B cell (primary cell): ENCODE results near the gene SLC13A2.
"Not testable (repeated sequence)": the region's sequence is repeated elsewhere in the genome, so short reads cannot be mapped to it uniquely, and the experiment has no call there.

Source experiments
- CTCF ChIP-seq: fragments of 200-600 bp; IDR thresholded peaks from one replicate; pipeline ENCODE4 v1.8.0; 2022; ENCODE audit warnings: antibody characterized with exemption, mild to moderate bottlenecking
- EZH2 ChIP-seq: IDR thresholded peaks from 2 replicates; pipeline ENCODE4 v1.6.1; 2012; ENCODE audit warnings: borderline replicate concordance, low read depth, mild to moderate bottlenecking, moderate library complexity, low read length; ENCODE audit not compliant: insufficient read depth, poor library complexity, severe bottlenecking

DNA sequence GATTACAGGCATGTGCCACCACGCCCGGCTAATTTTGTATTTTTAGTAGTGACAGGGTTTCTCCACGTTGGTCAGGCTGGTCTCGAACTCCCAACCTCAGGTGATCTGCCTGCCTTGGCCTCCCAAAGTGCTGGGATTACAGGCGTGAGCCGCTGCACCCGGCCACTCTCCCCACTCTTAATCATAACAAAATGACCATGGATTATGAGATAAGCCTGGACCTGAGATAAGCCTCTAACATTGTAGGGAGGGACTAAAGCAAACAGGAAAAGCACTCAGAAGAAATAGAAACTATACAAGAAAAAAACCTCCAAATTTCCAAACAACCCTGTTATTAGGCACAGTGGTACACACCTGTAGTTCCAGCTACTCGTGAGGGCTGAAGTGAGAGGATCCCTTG is 39.1 kb upstream of the SLC13A2 start:
- not testable (repeated sequence) for TF ChIP-seq CTCF, EZH2
